GM06990 (cell line): ENCODE results near the gene CRYBA2.

Source experiments
- DNase-seq: peaks from one replicate; pipeline ENCODE4 v3.0.0-alpha.2; 2011; ENCODE audit not compliant: insufficient read length; ENCODE audit errors: extremely low read depth
- H3K27me3 ChIP-seq: replicated peaks from 2 replicates; pipeline ENCODE4 v1.6.0; 2011; ENCODE audit warnings: low read length; ENCODE audit not compliant: control insufficient read depth, insufficient read depth
- H3K36me3 ChIP-seq: 2 replicates; pipeline ENCODE4 v1.5.1; 2011; ENCODE audit warnings: low read length; ENCODE audit not compliant: control insufficient read depth, insufficient read depth
- H3K4me3 ChIP-seq: replicated peaks from 2 replicates; pipeline ENCODE4 v1.5.1; 2011; ENCODE audit warnings: low read depth, mild to moderate bottlenecking, control low read depth, low read length
- CTCF ChIP-seq: IDR thresholded peaks from 2 replicates; pipeline ENCODE4 v1.5.1; 2011; ENCODE audit warnings: low read length, control low read depth, mild to moderate bottlenecking, inconsistent platforms; ENCODE audit not compliant: insufficient read depth, poor library complexity, severe bottlenecking

CRYBA2 gene

GRCh38 chr2:218993345-218994315, at the start of gene CRYBA2:
Gene CRYBA2 (minus strand): TSS chr2:218993422. CDS start chr2:218993176, 246 bp downstream.
- Histone ChIP-seq H3K4me3 (peak within 1 kb of the TSS; percentile 16; the same call in 1 of the 2 replicates), H3K36me3 (no peaks in the 10 kb centered on the region), H3K27me3 (peaks cover 13% of the 10 kb centered on the region)
- peak; percentile 3 for TF ChIP-seq CTCF
- DNase-seq, result no peak

GRCh38 chr2:219042750-219043149, 49.5 kb upstream of the CRYBA2 start:
- TF ChIP-seq CTCF, result no peak
- no peak overlapping the region for H3K4me3 ChIP-seq
- no peaks in the 10 kb centered on the region; the same call in 1 of the 2 replicates for H3K27me3 ChIP-seq
- no peak for DNase-seq
- no peaks in the 10 kb centered on the region for H3K36me3 ChIP-seq

- Histone ChIP-seq H3K36me3 (no peaks in the 10 kb centered on the region), H3K27me3 (no peaks in the 10 kb centered on the region; the same call in 1 of the 2 replicates), H3K4me3 (no peak overlapping the region)
- TF ChIP-seq CTCF, result no peak
- no peak for DNase-seq
These were observed 48.9 kb upstream of the CRYBA2 start for GRCh38 chr2:219042157-219042556.

GRCh38 chr2:219041252-219041651, 48.0 kb upstream of the CRYBA2 start, which contains the start of gene CFAP65:
Gene CFAP65 (minus strand): TSS chr2:219041516. CDS start chr2:219039048, 2,468 bp downstream.
- DNase-seq, result no peak
- Histone ChIP-seq H3K27me3 (no peaks in the 10 kb centered on the region; the same call in 1 of the 2 replicates), H3K36me3 (no peaks in the 10 kb centered on the region), H3K4me3 (no peak within 1 kb of the TSS)
- TF ChIP-seq CTCF, result no peak

GRCh38 chr2:219038600-219038999, 45.4 kb upstream of the CRYBA2 start:
- Histone ChIP-seq H3K27me3 (no peaks in the 10 kb centered on the region; the same call in 1 of the 2 replicates), H3K4me3 (no peak overlapping the region), H3K36me3 (no peaks in the 10 kb centered on the region)
- TF ChIP-seq CTCF, result no peak
- DNase-seq, result no peak
